Measurements from ENCODE around the gene AP4E1. TPM values are rescaled to one million over a fixed set of nuclear protein-coding genes. Genes with fewer than 3 reads are reported as not detected.
"Not testable (repeated sequence)": the region's sequence is repeated elsewhere in the genome, so short reads cannot be mapped to it uniquely, and the experiment has no call there.

The AP4E1 gene
- total and polyA plus RNA-seq, 5 experiments from 2014 or later, result 3.6 to 18.1 (median 4.2) TPM

DNA sequence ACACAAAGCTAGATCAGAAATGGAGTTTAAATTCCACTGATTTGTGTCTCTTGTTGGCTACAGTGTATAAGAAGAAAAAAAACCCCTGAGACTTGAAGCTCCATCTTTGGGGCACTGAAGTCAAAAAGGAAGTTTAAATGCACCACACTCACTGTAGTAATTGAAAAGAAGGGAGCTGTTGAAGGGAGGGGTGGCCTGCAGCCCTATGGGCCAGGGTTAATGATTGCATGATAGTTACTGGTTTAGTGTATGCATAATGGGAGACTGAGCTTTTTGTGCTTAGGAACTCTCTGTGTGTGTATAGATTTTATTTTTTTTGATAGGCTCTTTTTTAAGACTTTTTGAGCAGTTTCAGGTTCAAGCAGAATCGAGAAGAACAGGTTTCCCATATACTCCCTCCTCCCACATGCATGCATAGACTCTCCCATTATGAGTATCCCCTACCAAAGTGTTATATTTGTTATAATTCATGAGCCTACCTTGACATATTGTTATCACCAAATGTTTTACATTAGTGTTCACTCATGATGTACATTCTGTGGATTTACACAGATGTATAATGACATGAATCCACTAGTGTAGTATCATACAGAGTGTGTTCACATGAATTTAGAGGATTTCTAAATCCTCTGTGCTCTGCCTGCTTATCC lies 98.0 kb downstream of the AP4E1 start:
- H3K4me1 Mint-ChIP-seq, result peaks cover 0 to 4% (median 0%) of the 10 kb centered on the region in 4 donors
- POLR2A ChIA-PET, result no interaction called here
- H3K27me3 Mint-ChIP-seq, result no peaks in the 10 kb centered on the region
- DNase-seq (no peak), ATAC-seq (no peak)
- peaks cover 0 to 28% (median 12%) of the 10 kb centered on the region in 9 donors for H3K9me3 Mint-ChIP-seq
- H3K4me3 Mint-ChIP-seq, result no peak overlapping the region
- peak overlapping the region in 1 of 10 donors; percentile 17 for H3K27ac Mint-ChIP-seq
- peaks cover 43 to 70% (median 57%) of the 10 kb centered on the region in 3 donors for H3K36me3 Mint-ChIP-seq

DNA sequence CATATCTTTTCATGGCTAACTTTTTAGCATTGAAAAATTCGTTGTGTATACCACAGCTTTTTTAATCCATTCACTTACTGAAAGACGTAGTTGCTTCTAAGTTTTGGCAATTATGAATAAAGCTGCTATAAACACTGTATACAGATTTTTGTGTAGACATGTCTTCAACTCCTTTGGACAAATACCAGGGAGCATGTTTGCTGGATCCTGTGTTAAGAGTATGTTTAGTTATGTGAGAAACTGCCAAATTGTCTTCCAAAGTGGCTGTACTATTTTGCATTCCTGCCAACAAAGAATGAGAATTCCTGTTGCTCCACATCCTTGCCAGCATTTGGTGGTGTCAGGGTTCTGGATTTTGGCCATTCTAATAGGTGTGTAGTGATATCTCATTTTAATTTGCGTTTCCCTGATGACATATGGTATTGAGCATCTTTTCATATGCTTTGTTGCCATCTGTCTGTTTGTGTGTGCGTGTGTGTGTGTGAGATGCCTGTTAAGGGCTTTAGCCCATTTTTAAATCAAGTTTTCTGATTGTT lies 98.7 kb downstream of the AP4E1 start:
- POLR2A ChIA-PET, result no interaction called here
- H3K4me3 Mint-ChIP-seq, result no peak overlapping the region
- peaks cover 0 to 5% (median 0%) of the 10 kb centered on the region in 4 donors for H3K4me1 Mint-ChIP-seq
- peaks cover 39 to 66% (median 52%) of the 10 kb centered on the region in 3 donors for H3K36me3 Mint-ChIP-seq
- no peaks in the 10 kb centered on the region for H3K27me3 Mint-ChIP-seq
- ATAC-seq (no peak), DNase-seq (no peak)
- H3K27ac Mint-ChIP-seq, result no peak overlapping the region
- peaks cover 0 to 28% (median 12%) of the 10 kb centered on the region in 9 donors for H3K9me3 Mint-ChIP-seq

- no peak for ATAC-seq
- POLR2A ChIA-PET, result no interaction called here
- Mint-ChIP-seq H3K27ac (no peak overlapping the region), H3K9me3 (peaks cover 0 to 28% (median 12%) of the 10 kb centered on the region in 9 donors), H3K4me3 (no peak overlapping the region), H3K36me3 (peaks cover 30 to 52% (median 44%) of the 10 kb centered on the region in 3 donors), H3K4me1 (peaks cover 0 to 2% (median 0%) of the 10 kb centered on the region in 4 donors), H3K27me3 (no peaks in the 10 kb centered on the region)
- DNase-seq, result no peak
Measured at GRCh38 chr15:51011212-51011611, 102.7 kb downstream of the AP4E1 start.

- no peak for ATAC-seq
- peaks cover 9 to 37% (median 17%) of the 10 kb centered on the region in 3 donors for H3K36me3 Mint-ChIP-seq
- POLR2A ChIA-PET, result no interaction called here
Measured at GRCh38 chr15:51016615-51017014, 108.1 kb downstream of the AP4E1 start.

DNA sequence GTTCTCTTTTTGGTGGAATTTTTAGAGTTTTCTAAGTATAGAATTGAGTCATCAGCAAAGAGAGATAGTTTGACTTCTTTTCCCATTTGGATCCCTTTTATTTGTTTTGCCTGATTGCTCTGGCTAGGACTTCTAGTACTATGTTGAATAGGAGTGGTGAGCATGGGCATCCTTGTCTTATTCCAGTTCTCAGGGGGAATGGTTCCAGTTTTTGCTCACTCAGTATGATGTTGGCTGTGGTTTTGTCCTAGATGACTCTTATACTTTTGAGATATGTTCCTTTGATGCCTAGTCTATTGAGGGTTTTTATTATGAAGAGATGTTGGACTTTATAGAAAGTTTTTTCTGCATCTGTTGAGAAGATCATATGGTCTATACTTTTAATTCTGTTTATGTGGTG lies 113.7 kb downstream of the AP4E1 start:
- POLR2A ChIA-PET, result no interaction called here
- DNase-seq (no peak), ATAC-seq (no peak)
- Mint-ChIP-seq H3K27ac (no peak overlapping the region), H3K4me3 (no peak overlapping the region), H3K4me1 (no peaks in the 10 kb centered on the region), H3K9me3 (peaks cover 0 to 28% (median 5%) of the 10 kb centered on the region in 9 donors), H3K27me3 (no peaks in the 10 kb centered on the region), H3K36me3 (peaks cover 17 to 34% (median 20%) of the 10 kb centered on the region in 3 donors)

More at GRCh38 chr15:51016615-51017014, 108.1 kb downstream of the AP4E1 start:
- H3K4me3 Mint-ChIP-seq, result no peak overlapping the region
- DNase-seq, result no peak
- H3K27me3 Mint-ChIP-seq, result no peaks in the 10 kb centered on the region
- H3K9me3 Mint-ChIP-seq, result peaks cover 0 to 24% (median 7%) of the 10 kb centered on the region in 9 donors
- H3K4me1 Mint-ChIP-seq, result peaks cover 0 to 2% (median 0%) of the 10 kb centered on the region in 4 donors
- H3K27ac Mint-ChIP-seq, result no peak overlapping the region

- Mint-ChIP-seq H3K36me3 (peaks cover 17 to 34% (median 18%) of the 10 kb centered on the region in 3 donors), H3K9me3 (peaks cover 0 to 25% (median 5%) of the 10 kb centered on the region in 9 donors), H3K27me3 (no peaks in the 10 kb centered on the region), H3K4me1 (no peaks in the 10 kb centered on the region), H3K27ac (no peak overlapping the region), H3K4me3 (no peak overlapping the region)
- ATAC-seq, result no peak
- POLR2A ChIA-PET, result no interaction called here
- no peak for DNase-seq
Measured at GRCh38 chr15:51023499-51023898, 115.0 kb downstream of the AP4E1 start.

- no peak overlapping the region for H3K4me3 Mint-ChIP-seq
- peak overlapping the region in 1 of 10 donors; percentile 28 for H3K27ac Mint-ChIP-seq
- ATAC-seq (no peak), DNase-seq (no peak)
- POLR2A ChIA-PET, result no interaction called here
- H3K36me3 Mint-ChIP-seq, result peaks cover 7 to 28% (median 16%) of the 10 kb centered on the region in 3 donors
- peaks cover 0 to 13% (median under 1%) of the 10 kb centered on the region in 9 donors for H3K9me3 Mint-ChIP-seq
- no peaks in the 10 kb centered on the region for H3K4me1 Mint-ChIP-seq
- no peaks in the 10 kb centered on the region for H3K27me3 Mint-ChIP-seq
Measured at GRCh38 chr15:51024735-51025453, 116.4 kb downstream of the AP4E1 start.

DNA sequence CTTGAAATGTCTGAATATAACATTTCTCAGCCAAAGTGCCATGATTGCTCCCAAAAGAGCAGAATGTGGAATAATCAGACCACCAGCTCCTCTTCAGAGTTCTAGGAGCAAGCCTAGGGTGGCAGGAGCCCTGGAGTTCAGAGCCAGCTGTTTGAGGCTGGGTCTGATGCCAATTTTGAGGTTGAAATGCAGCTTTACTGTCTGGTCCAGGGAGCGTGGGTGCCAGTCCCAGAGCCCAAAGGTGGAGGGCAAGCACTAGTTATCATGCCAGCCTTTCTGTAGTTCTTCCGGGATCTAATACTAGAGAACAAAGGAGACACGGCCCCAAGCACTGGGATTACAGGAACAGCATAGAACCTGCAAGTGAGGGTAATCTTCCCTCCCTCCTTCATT lies 117.0 kb downstream of the AP4E1 start:
- no peak overlapping the region for H3K27ac Mint-ChIP-seq

DNA sequence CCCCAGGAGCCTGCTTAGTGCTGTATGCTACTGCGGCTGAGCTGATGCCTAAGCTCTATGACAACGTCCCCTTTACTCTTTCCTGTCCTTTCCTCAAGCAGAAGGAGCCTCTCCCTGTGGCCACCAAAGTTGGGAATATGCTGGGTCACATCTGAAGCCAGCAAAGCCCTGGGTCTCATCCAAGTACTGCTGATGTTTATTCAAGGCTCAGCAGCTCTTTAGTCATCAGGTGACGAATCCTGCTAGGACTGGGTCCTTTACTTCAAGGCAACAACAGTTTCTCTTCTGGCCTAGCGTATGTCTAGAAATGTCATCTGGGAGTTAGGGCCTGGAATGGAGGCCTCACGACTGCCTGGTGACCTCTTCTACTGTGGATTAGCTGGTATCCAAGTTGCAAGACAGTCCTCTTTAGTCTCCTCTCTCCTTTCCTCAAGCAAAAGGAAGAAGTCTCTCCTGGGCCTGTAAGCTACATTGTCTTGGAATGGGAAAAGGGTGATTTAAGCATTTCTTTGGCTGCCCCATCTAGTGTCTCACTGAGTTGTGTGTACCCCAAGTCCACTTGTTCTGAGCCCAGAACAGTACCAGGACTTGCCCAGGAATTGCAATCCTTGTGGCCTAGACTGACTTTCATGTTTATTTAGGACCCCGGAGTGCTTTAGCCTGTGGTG lies 122.3 kb downstream of the AP4E1 start:
- Mint-ChIP-seq H3K36me3 (peaks cover 0 to 2% (median 0%) of the 10 kb centered on the region in 3 donors), H3K4me1 (no peaks in the 10 kb centered on the region), H3K4me3 (no peak overlapping the region), H3K27ac (no peak overlapping the region), H3K27me3 (no peaks in the 10 kb centered on the region), H3K9me3 (no peaks in the 10 kb centered on the region)
- POLR2A ChIA-PET, result no interaction called here
- DNase-seq, result no peak
- ATAC-seq, result no peak

More for the DNA sequence above, 117.0 kb downstream of the AP4E1 start:
- ATAC-seq (no peak), DNase-seq (no peak)
- POLR2A ChIA-PET, result no interaction called here
- Mint-ChIP-seq H3K4me3 (no peak overlapping the region), H3K36me3 (peaks cover 5 to 22% (median 11%) of the 10 kb centered on the region in 3 donors), H3K27me3 (no peaks in the 10 kb centered on the region), H3K9me3 (peaks cover 0 to 9% (median 0%) of the 10 kb centered on the region in 9 donors), H3K4me1 (no peaks in the 10 kb centered on the region)

- H3K27me3 Mint-ChIP-seq, ATAC-seq, DNase-seq, H3K9me3 Mint-ChIP-seq, H3K4me1 Mint-ChIP-seq, H3K4me3 Mint-ChIP-seq, POLR2A ChIA-PET, H3K27ac Mint-ChIP-seq: not testable (repeated sequence)
- peaks cover 6 to 11% (median 9%) of the 10 kb centered on the region in 3 donors for H3K36me3 Mint-ChIP-seq
Measured at GRCh38 chr15:51037474-51037873, 129.0 kb downstream of the AP4E1 start.

DNA sequence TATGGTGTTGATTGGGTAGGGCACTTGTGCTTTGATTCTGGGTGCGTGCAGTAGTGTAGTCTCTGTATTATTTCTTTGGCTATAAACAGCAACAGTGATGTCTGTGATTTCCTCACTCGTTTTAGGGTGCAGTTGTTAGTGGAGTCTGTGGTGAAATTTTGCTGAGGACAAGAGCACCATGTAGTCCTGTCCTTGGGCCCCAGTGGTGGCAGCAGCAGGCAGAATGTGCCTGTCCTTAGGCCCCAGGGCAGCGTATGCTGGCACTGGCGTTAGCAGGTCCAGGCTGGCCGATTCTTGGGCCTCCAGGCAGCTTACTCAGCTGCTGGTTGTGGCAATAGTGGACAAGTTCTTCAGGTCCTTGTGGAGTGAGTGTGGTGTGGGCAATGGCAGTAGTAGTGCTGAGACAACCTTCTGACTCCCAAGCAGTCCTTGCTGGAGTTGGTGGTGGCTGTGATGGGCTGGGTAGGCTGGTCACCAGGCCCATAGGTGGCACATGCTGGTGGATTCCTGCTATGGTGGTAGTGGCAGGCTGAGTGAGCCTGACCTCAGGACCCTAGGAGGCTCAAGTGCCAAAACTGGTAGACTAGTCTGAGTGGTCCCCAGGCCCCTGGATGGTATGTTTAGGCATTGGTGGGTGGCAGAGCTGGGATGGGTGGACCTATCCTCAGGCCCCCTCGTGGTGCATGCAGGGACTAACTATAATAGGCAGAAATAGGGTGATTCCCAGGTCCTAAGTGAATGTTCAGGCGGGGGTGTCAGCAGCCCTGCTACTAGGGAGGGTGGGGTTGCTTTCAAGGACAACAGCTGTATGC lies 129.9 kb downstream of the AP4E1 start:
- H3K4me1 Mint-ChIP-seq, result peaks cover 0 to 4% (median 0%) of the 10 kb centered on the region in 4 donors
- DNase-seq (no peak), ATAC-seq (no peak)
- peaks cover 0 to 6% (median 2%) of the 10 kb centered on the region in 9 donors for H3K9me3 Mint-ChIP-seq
- H3K27ac Mint-ChIP-seq, result no peak overlapping the region
- no peaks in the 10 kb centered on the region for H3K27me3 Mint-ChIP-seq
- peaks cover 6 to 11% (median 9%) of the 10 kb centered on the region in 3 donors for H3K36me3 Mint-ChIP-seq
- H3K4me3 Mint-ChIP-seq, result no peak overlapping the region
- POLR2A ChIA-PET, result no interaction called here

DNA sequence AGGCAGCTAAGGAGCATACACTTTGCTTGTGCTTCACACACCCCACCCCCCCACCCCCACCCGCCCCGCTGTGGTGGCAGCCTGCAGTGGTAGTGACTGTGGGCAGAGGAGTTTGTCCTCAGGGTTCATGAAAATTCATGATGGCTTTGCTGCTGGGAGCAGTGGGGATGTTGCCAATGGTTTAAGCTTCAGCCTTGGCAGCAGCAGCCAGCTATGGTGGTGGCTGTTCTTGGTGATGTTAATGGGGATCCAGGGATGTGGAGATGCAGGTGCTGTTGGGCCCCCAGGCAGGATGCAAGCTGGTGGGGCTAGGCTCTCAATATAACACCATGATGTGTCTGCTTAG lies 130.5 kb downstream of the AP4E1 start:
- peaks cover 0 to 6% (median 2%) of the 10 kb centered on the region in 9 donors for H3K9me3 Mint-ChIP-seq
- DNase-seq, result no peak
- peaks cover 6 to 11% (median 9%) of the 10 kb centered on the region in 3 donors for H3K36me3 Mint-ChIP-seq
- H3K4me3 Mint-ChIP-seq, result no peak overlapping the region
- peak overlapping the region in 1 of 10 donors; percentile 38 for H3K27ac Mint-ChIP-seq
- H3K4me1 Mint-ChIP-seq, result peaks cover 0 to 4% (median 0%) of the 10 kb centered on the region in 4 donors
- POLR2A ChIA-PET, result no interaction called here
- no peak for ATAC-seq
- no peaks in the 10 kb centered on the region for H3K27me3 Mint-ChIP-seq

Data from naive thymus-derived CD8-positive, alpha-beta T cell (primary cell).